H1 (cell line): ENCODE results near the gene AMN. TPM values are rescaled to one million over a fixed set of nuclear protein-coding genes. Genes with fewer than 3 reads are reported as not detected.

Experiments
- CTCF ChIA-PET: fragments of 300-600 bp; sonication (Branson Sonifier 250); formaldehyde crosslinking; loops from one replicate; lab custom pipeline; 2021; ENCODE audit not compliant: partially characterized antibody; lab: Charles Lee
- POLR2A ChIA-PET: fragments of 300-600 bp; sonication (Branson Sonifier 250); formaldehyde crosslinking; loops from one replicate; lab custom pipeline; 2021; ENCODE audit warnings: inconsistent platforms; ENCODE audit not compliant: partially characterized antibody; lab: Charles Lee
- DNase-seq, 2 experiments: peaks; one replicate each; pipeline versions ENCODE4 v3.0.0 to v3.0.0-alpha.2; 2010 to 2022; ENCODE audit warnings: low spot score in 2 of 2, low read depth in 1 of 2, mixed read lengths in 1 of 2
- FAIRE-seq: peaks from 2 replicates; lab custom pipeline; 2011; peaks lifted over from hg19 to GRCh38; lab: Jason Lieb, UNC
- H2AFZ ChIP-seq: 2 replicates; pipeline ENCODE4 v1.8.1; 2012; ENCODE audit warnings: low read length, inconsistent platforms
- H2AK5ac ChIP-seq: 2 replicates; pipeline ENCODE4 v1.6.1; 2013; ENCODE audit warnings: low read depth, low read length
- H2BK120ac ChIP-seq: replicated peaks from 2 replicates; pipeline ENCODE3; 2013; ENCODE audit warnings: low read depth, low read length, inconsistent platforms
- H2BK12ac ChIP-seq: 2 replicates; pipeline ENCODE4 v1.6.1; 2013; ENCODE audit warnings: low read depth, low read length
- H2BK15ac ChIP-seq: 2 replicates; pipeline ENCODE4 v1.6.1; 2013; ENCODE audit warnings: low read length
- H2BK20ac ChIP-seq: 2 replicates; pipeline ENCODE4 v1.6.1; 2013; ENCODE audit warnings: low read length
- H2BK5ac ChIP-seq: 2 replicates; pipeline ENCODE4 v1.6.1; 2013; ENCODE audit warnings: low read depth, low read length
- H3K14ac ChIP-seq: 2 replicates; pipeline ENCODE4 v1.6.1; 2013; ENCODE audit warnings: inconsistent platforms; ENCODE audit not compliant: insufficient read length
- H3K18ac ChIP-seq: 2 replicates; pipeline ENCODE4 v1.6.1; 2013; ENCODE audit warnings: low read length; ENCODE audit errors: extremely low read depth
- H3K23ac ChIP-seq: 2 replicates; pipeline ENCODE4 v1.6.1; 2013; ENCODE audit warnings: inconsistent platforms; ENCODE audit not compliant: insufficient read length
- H3K23me2 ChIP-seq: 2 replicates; pipeline ENCODE4 v1.6.1; 2013; ENCODE audit warnings: low read depth, low read length
- H3K27ac ChIP-seq: 2 replicates; pipeline ENCODE4 v1.6.1; 2011; ENCODE audit warnings: low read depth, low read length, inconsistent platforms
- H3K27me3 ChIP-seq, 4 experiments: replicated peaks in 1 of 4; 1 replicate in 1 of 4; 2 replicates in 3 of 4; pipeline versions ENCODE4 v1.6.1 to v1.8.1; 2011 to 2013; ENCODE audit warnings: low read length in 3 of 4, mild to moderate bottlenecking in 3 of 4, inconsistent platforms in 2 of 4, mixed read lengths in 2 of 4, moderate library complexity in 1 of 4; ENCODE audit not compliant: control insufficient read depth in 3 of 4, insufficient read depth in 3 of 4; ENCODE audit errors: extremely low read depth in 1 of 4
- H3K36me3 ChIP-seq, 4 experiments: 2 replicates each; pipeline versions ENCODE4 v1.6.1 to v1.8.1; 2011 to 2013; ENCODE audit warnings: mild to moderate bottlenecking in 4 of 4, low read length in 3 of 4, moderate library complexity in 2 of 4, control low read depth in 1 of 4, inconsistent platforms in 1 of 4; ENCODE audit not compliant: insufficient read depth in 4 of 4, control insufficient read depth in 2 of 4
- H3K4ac ChIP-seq: replicated peaks from 2 replicates; pipeline ENCODE3; 2013; ENCODE audit warnings: low read length, low read depth, mixed read lengths, inconsistent platforms; ENCODE audit not compliant: insufficient read length
- H3K4me1 ChIP-seq, 4 experiments: replicated peaks in 1 of 4; 1 replicate in 1 of 4; 2 replicates in 3 of 4; pipeline versions ENCODE4 v1.6.1 to v1.8.1; 2011 to 2013; ENCODE audit warnings: low read length in 3 of 4, inconsistent platforms in 2 of 4, mixed read lengths in 1 of 4; ENCODE audit not compliant: insufficient read depth in 4 of 4, control insufficient read depth in 3 of 4
- H3K4me2 ChIP-seq, 2 experiments: 2 replicates each; pipeline versions ENCODE4 v1.6.1 to v1.8.1; 2011 to 2013; ENCODE audit warnings: low read depth in 2 of 2, low read length in 2 of 2, control low read depth in 1 of 2, inconsistent platforms in 1 of 2, mild to moderate bottlenecking in 1 of 2; ENCODE audit not compliant: insufficient read depth in 1 of 2
- H3K4me3 ChIP-seq, 4 experiments: fragments of 200-600, 300-600 bp in 1 of 4; sonication (generic), shearing (Covaris generic), sonication (Bioruptor Twin) in 1 of 4; 2 replicates each; pipeline versions ENCODE4 v1.5.1 to v1.8.1; 2011 to 2016; ENCODE audit warnings: low read length in 4 of 4, low read depth in 3 of 4, control low read depth in 2 of 4, inconsistent platforms in 2 of 4, mild to moderate bottlenecking in 2 of 4, mixed read lengths in 1 of 4, moderate library complexity in 1 of 4; ENCODE audit not compliant: insufficient read depth in 2 of 4; ENCODE audit errors: extremely low read depth in 1 of 4
- H3K56ac ChIP-seq: replicated peaks from 2 replicates; pipeline ENCODE3; 2013; ENCODE audit warnings: low read depth, mild to moderate bottlenecking, mixed read lengths, low read length, inconsistent platforms; ENCODE audit not compliant: insufficient read length
- H3K79me1 ChIP-seq: 2 replicates; pipeline ENCODE4 v1.6.1; 2013; ENCODE audit warnings: low read depth, low read length, control low read depth
- H3K79me2 ChIP-seq, 2 experiments: 2 replicates each; pipeline versions ENCODE4 v1.6.1 to v1.8.1; 2012 to 2013; ENCODE audit warnings: low read length in 2 of 2, mild to moderate bottlenecking in 2 of 2, inconsistent platforms in 1 of 2; ENCODE audit not compliant: insufficient read depth in 2 of 2, control insufficient read depth in 1 of 2
- H3K9ac ChIP-seq, 4 experiments: replicated peaks in 1 of 4; 1 replicate in 1 of 4; 2 replicates in 3 of 4; pipeline versions ENCODE4 v1.6.1 to v1.8.1; 2011 to 2013; ENCODE audit warnings: low read depth in 3 of 4, low read length in 3 of 4, control low read depth in 2 of 4, mild to moderate bottlenecking in 2 of 4, moderate library complexity in 2 of 4, inconsistent platforms in 1 of 4; ENCODE audit errors: extremely low read depth in 1 of 4
- H3K9me3 ChIP-seq, 2 experiments: 2 replicates each; pipeline versions ENCODE4 v1.6.1 to v1.8.1; 2012 to 2013; ENCODE audit warnings: mild to moderate bottlenecking in 2 of 2, moderate library complexity in 2 of 2, control low read depth in 1 of 2, inconsistent platforms in 1 of 2, low read depth in 1 of 2, low read length in 1 of 2, mixed read lengths in 1 of 2; ENCODE audit not compliant: insufficient read depth in 2 of 2
- H4K20me1 ChIP-seq, 2 experiments: replicated peaks in 1 of 2; 2 replicates each; pipeline versions ENCODE3 to v1.8.1; 2011 to 2013; ENCODE audit warnings: inconsistent platforms in 2 of 2, low read length in 2 of 2, mild to moderate bottlenecking in 1 of 2; ENCODE audit not compliant: insufficient read depth in 2 of 2, control insufficient read depth in 1 of 2
- H4K5ac ChIP-seq: 2 replicates; pipeline ENCODE4 v1.6.1; 2013; ENCODE audit warnings: low read length, low read depth, mixed read lengths, inconsistent platforms; ENCODE audit not compliant: insufficient read length
- H4K8ac ChIP-seq: 2 replicates; pipeline ENCODE4 v1.8.0; 2013; ENCODE audit warnings: mild to moderate bottlenecking, moderate library complexity, low read length, inconsistent platforms; ENCODE audit not compliant: insufficient read depth; ENCODE audit errors: extremely low read depth
- H4K91ac ChIP-seq: replicated peaks from 2 replicates; pipeline ENCODE3; 2013; ENCODE audit warnings: low read length, mixed read lengths, inconsistent platforms; ENCODE audit not compliant: insufficient read length
- CBX8 ChIP-seq: fragments of 300-800, 300-1000 bp; sonication (generic); IDR thresholded peaks from 2 replicates; pipeline ENCODE4 v1.7.1; 2016; ENCODE audit warnings: low read depth, low read length, borderline replicate concordance
- CHD2 ChIP-seq: IDR thresholded peaks from 2 replicates; pipeline ENCODE4 v1.6.1; 2012; ENCODE audit warnings: low read length, improper control_type of control experiment
- GABPA ChIP-seq: IDR thresholded peaks from 2 replicates; pipeline ENCODE4 v1.6.1; 2011; ENCODE audit warnings: mild to moderate bottlenecking, low read length, moderate library complexity, borderline replicate concordance; ENCODE audit not compliant: insufficient read depth
- GTF2F1 ChIP-seq: IDR thresholded peaks from 2 replicates; pipeline ENCODE4 v1.6.1; 2012; ENCODE audit warnings: low read depth, low read length, improper control_type of control experiment, borderline replicate concordance
- HDAC2 ChIP-seq, 2 experiments: fragments of 300-600 bp in 1 of 2; sonication (generic) in 1 of 2; IDR thresholded peaks; 2 replicates each; pipeline ENCODE4 v1.6.1; 2011 to 2012; ENCODE audit warnings: low read depth in 2 of 2, low read length in 2 of 2, mild to moderate bottlenecking in 2 of 2, moderate library complexity in 2 of 2, borderline replicate concordance in 1 of 2, inconsistent platforms in 1 of 2
- HDAC6 ChIP-seq: IDR thresholded peaks from one replicate; pipeline ENCODE4 v1.7.1; 2012; ENCODE audit warnings: low read depth, mild to moderate bottlenecking, inconsistent platforms, low read length, moderate library complexity
- JUN ChIP-seq: IDR thresholded peaks from 2 replicates; pipeline ENCODE4 v1.6.1; 2011; ENCODE audit warnings: low read depth, mild to moderate bottlenecking, improper control_type of control experiment, low read length
- NRF1 ChIP-seq: IDR thresholded peaks from 2 replicates; pipeline ENCODE4 v1.6.1; 2011; ENCODE audit warnings: mild to moderate bottlenecking, low read depth, low read length, improper control_type of control experiment
- RAD21 ChIP-seq, 2 experiments: IDR thresholded peaks in 1 of 2; conservative IDR thresholded peaks in 1 of 2; 2 replicates each; pipeline ENCODE4 v1.6.1; 2011; ENCODE audit warnings: low read depth in 2 of 2, low read length in 2 of 2, improper control_type of control experiment in 1 of 2, inconsistent platforms in 1 of 2, mild to moderate bottlenecking in 1 of 2, moderate library complexity in 1 of 2
- RFX5 ChIP-seq: IDR thresholded peaks from 2 replicates; pipeline ENCODE4 v1.6.1; 2011; ENCODE audit warnings: low read depth, low read length, improper control_type of control experiment, borderline replicate concordance
- SIX5 ChIP-seq: IDR thresholded peaks from 2 replicates; pipeline ENCODE4 v1.6.1; 2011; ENCODE audit warnings: mild to moderate bottlenecking, low read depth, low read length
- SP1 ChIP-seq: IDR thresholded peaks from 2 replicates; pipeline ENCODE4 v1.6.1; 2011; ENCODE audit warnings: low read depth, low read length
- SP2 ChIP-seq: IDR thresholded peaks from 2 replicates; pipeline ENCODE4 v1.6.1; 2012; ENCODE audit warnings: mild to moderate bottlenecking, low read length, inconsistent platforms
- TAF1 ChIP-seq: IDR thresholded peaks from 2 replicates; pipeline ENCODE4 v1.6.1; 2011; ENCODE audit warnings: mild to moderate bottlenecking, low read depth, low read length
- TAF7 ChIP-seq: optimal IDR thresholded peaks from 2 replicates; pipeline ENCODE3; 2011; ENCODE audit warnings: low read depth, mild to moderate bottlenecking, inconsistent platforms, low read length, moderate library complexity, borderline replicate concordance
- WGBS, 2 experiments: shearing (Covaris generic) in 1 of 2; methylation state at CpG; one replicate each; pipeline versions ENCODE4 v1.1.6 to v1.1.7; 2013 to 2015; ENCODE audit warnings: low lambda C conversion rate in 2 of 2, mixed read lengths in 2 of 2, inconsistent platforms in 1 of 2, low coverage in 1 of 2, missing lambda C conversion rate in 1 of 2; ENCODE audit not compliant: insufficient replicate concordance in 2 of 2, insufficient coverage in 1 of 2, insufficient read length in 1 of 2; ENCODE audit errors: extremely low coverage in 1 of 2, missing lambda C conversion rate in 1 of 2; 5-methylcytosine and 5-hydroxymethylcytosine counted together
- polyA plus RNA-seq, 7 experiments: library from polyadenylated mRNA; depleted of rRNA in 3 of 7; stranded (reverse) in 5 of 7; unstranded in 2 of 7; fragments of >200 nt in 5 of 7; fragments of 200-250 nt in 2 of 7; gene quantifications; 1 replicate in 5 of 7; 2 replicates in 1 of 7; 4 replicates in 1 of 7; pipeline versions ENCODE4 v1.2.1 to v1.2.3, GENCODE V29; 2011 to 2013; ENCODE audit warnings: missing spikeins in 2 of 7, mixed read lengths in 2 of 7
- total RNA-seq: library from RNA; stranded (reverse); fragmentation: NEBNext Ultra II Directional; extraction: Animal tissue kit (Norgen Biotek cat#: 25700); gene quantifications from 2 replicates; pipeline ENCODE4 v1.2.1, GENCODE V29; 2021

Gene AMN
- total and polyA plus RNA-seq, 2 of the 8 experiments (the other 6 are each of a cell fraction or from before 2014, with no cell fraction given) = 0.77 to 1.5 TPM

GRCh38 chr14:102891556-102891955, 30.9 kb upstream of the AMN start:
- no peak overlapping the region for H2BK120ac ChIP-seq
- no peak overlapping the region for H2BK15ac ChIP-seq
- ChIA-PET CTCF (interaction anchor here (0.7 to 1.3 kb wide), 3 partner anchors 14 to 197 kb away, joined by 3 to 5 read pairs (median 3); no protein-coding TSS in a partner anchor), POLR2A (no interaction called here)
- no peaks in the 10 kb centered on the region for H3K23me2 ChIP-seq
- H4K5ac ChIP-seq = no peak overlapping the region
- H3K4ac ChIP-seq = no peak overlapping the region
- 97% methylated on average over 4 of the region's 4 CpGs; no CpG with 5 or more reads in 1 of the 2 experiments for WGBS, 2 experiments
- no peak overlapping the region for H3K27ac ChIP-seq
- no peak overlapping the region for H3K23ac ChIP-seq
- H3K79me1 ChIP-seq = no peaks in the 10 kb centered on the region
- no peak overlapping the region for H3K56ac ChIP-seq
- H4K8ac ChIP-seq = no peak overlapping the region
- peaks cover 0 to 2% of the 10 kb centered on the region in 2 experiments for H4K20me1 ChIP-seq
- no peak overlapping the region for H2BK5ac ChIP-seq
- no peak overlapping the region for H3K4me2 ChIP-seq
- no peak overlapping the region for H4K91ac ChIP-seq
- H3K36me3 ChIP-seq = no peaks in the 10 kb centered on the region
- H3K79me2 ChIP-seq = no peaks in the 10 kb centered on the region
- H3K18ac ChIP-seq = no peak overlapping the region
- H3K4me3 ChIP-seq = no peak overlapping the region
- 0 out of 7 replicates have a peak, but pooled peaks cover 0 to 4% (median 0%) of the 10 kb centered on the region in 4 experiments for H3K4me1 ChIP-seq
- H3K27me3 ChIP-seq = no peaks in the 10 kb centered on the region
- FAIRE-seq = no peak
- no peak overlapping the region for H3K9ac ChIP-seq
- H2BK12ac ChIP-seq = no peak overlapping the region
- H2BK20ac ChIP-seq = no peak overlapping the region
- H2AFZ ChIP-seq = no peak overlapping the region
- H3K9me3 ChIP-seq = no peaks in the 10 kb centered on the region
- H3K14ac ChIP-seq = no peak overlapping the region
- no peak for DNase-seq
- H2AK5ac ChIP-seq = no peak overlapping the region
- TF ChIP-seq RFX5 = no peak
- TF ChIP-seq RAD21 (IDR thresholded peaks at IDR 0.05 in 1 of 2, conservative IDR thresholded peaks at IDR 0.05 in 1 of 2; ENCODE audit: low read depth in 2 of 2, low read length in 2 of 2) = no peak
- TF ChIP-seq CHD2 = no peak
- no peak for TF ChIP-seq HDAC6
- no peak for TF ChIP-seq JUN
- TF ChIP-seq SIX5 = no peak
- no peak for TF ChIP-seq TAF1
- no peak for TF ChIP-seq GABPA
- TF ChIP-seq NRF1 = no peak
- no peak for TF ChIP-seq SP1
- no peak for TF ChIP-seq TAF7
- no peak for TF ChIP-seq HDAC2 (IDR thresholded peaks at IDR 0.05; ENCODE audit: borderline replicate concordance in 1 of 2, low read depth in 2 of 2, low read length in 2 of 2)
- no peak for TF ChIP-seq CBX8
- TF ChIP-seq SP2 = no peak
- no peak for TF ChIP-seq GTF2F1
